ENCODE data around the gene SLC45A1.
"Not testable (repeated sequence)": the region's sequence is repeated elsewhere in the genome, so short reads cannot be mapped to it uniquely, and the experiment has no call there.

Gene SLC45A1

DNA sequence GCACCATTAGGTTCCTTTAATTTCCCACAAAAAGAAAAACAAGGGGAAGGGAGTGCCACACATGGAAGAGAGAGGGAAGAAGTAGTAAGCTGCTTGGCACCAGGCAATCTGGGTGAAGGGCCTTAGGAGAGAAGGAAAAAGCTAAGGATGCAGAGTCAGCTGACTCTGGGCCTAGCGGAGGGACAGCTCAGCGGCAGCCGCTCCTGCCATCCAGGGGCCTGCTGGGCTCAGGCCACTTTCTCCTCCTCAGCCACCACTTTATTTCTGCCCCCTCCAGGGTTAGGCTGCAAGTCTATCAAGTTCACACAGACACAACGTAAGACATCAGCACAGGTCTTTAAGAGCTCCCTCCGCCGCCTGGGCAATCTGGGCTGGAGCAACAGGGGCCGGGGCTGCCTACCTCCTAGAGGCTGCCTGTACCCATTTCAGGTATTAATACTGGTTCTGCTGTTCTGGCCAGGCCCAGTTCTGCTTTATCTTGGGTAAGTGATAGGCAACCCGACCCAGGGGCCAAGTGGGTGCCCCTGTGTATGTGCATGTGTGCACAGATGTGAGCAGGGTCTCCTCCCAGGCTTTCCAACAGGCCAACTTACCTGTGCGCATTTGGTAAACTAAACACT, 53.6 kb downstream of the SLC45A1 start:
- no peak for DNase-seq

DNA sequence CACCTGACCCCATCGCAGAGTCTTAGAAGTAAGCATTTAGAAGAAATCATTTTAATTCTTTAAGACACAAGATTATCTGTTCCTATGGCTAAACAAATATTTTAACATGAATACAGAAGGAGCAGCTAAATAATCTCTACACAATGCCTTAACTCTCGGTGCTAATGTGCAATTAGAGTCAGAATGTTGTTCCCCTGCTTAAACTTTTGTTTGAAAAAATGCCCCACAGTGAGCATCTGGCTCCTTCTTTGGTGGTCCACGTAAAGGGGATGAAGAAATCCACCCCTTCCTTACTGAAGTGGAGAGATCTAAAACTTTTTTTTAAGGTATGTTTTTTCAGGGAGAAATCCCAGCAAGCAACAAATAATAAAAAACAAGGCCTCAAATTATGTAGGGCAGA, 55.2 kb downstream of the SLC45A1 start:
- no peak for DNase-seq

DNA sequence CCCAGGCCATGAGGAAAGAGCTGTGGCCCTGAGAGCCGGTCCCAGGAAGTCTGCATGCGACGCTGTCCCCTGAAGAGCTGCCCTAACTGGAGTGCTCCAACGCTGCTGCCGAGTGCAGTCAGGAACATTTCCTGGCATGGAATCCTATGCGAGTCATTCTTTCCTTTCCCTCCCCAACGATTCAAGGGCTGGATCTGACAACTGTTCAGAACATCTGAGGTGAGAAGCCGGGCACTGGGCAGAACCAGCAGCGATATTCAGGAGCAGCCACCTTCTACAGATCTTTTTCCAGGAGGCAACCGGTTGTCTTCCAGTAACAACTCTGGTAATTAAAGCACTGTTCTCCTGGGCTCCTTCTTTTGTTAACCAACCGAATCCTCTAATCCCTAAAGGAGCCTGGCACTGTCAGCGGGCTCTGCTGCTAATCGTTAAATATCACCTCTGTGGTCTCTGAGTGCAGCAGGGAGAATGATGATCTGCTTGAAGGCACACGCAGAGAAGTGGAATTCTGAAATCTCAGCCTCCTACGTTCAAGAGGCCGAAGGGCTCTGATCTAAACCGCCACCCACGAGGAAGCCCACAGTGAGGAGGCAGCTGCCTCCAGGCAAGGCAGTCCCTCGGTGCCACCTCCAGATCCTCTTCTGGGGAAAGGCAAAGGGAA, 55.8 kb downstream of the SLC45A1 start:
- no peak for DNase-seq

DNA sequence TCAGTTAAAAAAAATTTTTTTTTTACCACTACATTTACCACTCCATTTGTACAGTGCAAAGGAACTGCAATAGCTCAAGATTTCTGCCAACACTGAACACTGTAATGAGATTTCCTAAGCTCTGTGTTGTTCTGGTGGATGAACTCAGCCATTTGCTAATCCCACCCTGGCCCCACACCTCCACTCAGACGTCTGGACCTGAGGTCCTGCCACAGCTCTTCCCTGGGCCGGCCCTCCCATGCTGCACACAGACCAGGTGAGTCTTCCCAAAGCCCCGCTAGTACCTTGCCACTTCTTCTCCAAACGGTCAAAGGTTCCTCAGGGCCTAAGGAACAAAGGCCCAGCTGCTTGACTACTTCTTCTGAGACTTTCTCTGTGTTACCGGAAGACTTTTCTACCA, 56.4 kb downstream of the SLC45A1 start:
- DNase-seq = no peak

DNA sequence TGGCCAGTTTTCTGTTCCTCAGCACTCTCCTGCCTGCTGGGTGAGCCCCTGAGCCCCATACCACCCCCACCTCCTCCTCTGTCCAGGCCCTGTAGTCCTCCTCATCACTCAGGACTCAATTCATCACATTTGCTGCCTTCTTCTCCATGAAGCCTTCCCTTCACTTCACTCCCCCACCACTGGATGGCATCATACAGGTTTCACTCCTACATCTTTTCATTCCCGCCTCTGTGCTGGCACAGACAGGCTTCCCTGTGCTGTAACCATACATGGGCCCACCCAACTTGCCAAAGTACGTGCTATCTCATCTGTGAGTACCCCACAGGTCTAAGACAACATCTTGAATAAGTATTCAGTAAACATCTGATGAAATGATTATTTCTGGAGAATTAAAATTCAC, 56.9 kb downstream of the SLC45A1 start:
- DNase-seq = no peak

DNA sequence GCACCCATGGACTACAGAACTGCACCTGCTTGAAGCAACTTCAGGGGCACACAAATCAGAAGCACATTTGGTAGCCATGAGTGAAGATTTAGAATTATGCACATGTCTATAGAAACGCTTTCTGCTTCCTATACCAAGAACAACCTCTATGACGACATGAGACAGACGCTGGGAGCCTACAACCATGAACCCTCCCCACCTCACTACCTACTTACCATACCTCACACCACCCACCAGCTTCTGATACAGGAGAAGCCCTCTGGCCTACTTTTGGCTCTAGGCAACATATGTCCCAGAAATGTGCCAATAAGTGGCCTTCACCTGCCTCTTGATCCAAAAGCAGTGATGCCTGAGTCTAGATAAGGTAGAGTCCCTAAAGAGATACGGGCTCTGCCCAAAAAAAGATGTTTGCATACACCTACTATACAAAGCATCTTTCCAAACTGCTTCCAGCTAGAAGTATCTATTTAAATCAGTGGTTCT, 58.5 kb downstream of the SLC45A1 start:
- no peak for DNase-seq

DNA sequence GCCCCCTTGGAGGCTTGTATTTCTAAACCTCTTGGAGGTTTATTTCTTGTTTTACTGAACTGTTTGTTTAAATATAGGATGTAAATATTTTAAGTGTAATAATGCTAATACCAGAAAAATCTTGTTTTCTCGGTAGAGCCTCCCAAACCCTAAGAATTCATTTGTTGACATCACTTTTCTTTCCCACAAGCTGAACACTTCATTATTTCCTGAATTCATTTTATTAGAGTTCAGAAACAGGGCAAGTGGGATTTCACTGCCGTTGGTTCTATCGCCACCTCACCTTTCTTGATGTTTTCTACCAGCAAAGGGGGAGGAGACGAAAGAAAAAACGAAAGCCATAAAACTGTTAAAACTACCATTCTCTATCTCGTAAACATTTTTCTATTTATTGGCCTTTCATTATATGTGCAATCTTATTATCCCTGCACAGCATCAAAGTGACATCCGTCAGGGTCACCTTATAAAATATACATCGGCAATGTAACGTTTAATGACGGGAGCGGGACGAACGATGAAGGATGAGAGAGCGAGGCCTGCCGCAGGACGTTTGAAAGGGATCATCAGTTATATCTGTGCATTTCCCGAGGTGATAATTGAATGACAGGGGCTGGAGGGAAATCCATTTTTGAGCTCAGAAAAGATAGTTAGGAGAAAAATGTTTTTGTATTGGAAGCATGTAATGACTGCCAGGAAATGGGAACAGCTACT, 59.5 kb downstream of the SLC45A1 start:
- DNase-seq = no peak

DNA sequence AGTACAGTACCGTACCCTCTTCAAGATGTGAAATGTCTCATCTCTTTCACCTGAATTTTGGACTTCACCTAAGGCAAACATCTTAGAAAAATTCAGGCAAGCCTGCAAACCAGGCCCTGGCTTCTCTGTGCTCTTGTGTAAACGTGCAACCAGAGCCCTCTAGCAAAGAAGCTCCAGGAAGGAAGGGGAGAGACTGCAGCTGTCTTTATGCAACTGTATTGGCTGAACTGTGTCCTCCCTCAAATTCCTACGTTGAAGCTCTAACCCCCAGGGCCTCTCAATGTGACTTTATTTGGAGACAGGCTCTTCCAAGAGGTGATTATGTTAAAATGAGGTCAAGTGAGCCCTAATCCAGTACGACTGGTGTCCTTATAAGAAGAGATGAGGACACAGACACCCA, 60.3 kb downstream of the SLC45A1 start:
- DNase-seq = no peak

DNA sequence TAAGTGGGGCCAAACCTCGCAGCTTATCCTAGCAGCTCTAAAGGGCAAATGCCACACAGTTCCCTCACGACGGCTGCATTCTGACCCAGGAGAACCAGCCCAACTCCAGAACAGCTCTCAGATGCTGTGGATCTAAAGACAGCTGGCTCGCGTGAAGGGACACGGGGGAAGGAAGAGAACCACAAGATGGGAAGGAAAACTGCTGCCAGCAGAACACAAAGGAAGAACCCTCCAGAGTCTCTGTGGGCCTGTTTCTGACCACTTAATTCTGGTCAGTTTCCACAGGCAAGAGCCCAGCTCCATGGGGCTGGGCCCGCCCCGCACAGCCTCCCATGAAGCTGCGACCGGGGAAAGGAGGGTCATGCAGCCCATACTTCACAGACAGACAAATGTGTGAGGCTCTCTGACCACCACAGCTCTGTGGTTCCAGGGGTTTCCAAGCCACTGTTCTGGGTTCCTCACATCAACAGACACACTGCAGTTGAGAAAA, 61.1 kb downstream of the SLC45A1 start:
- DNase-seq = no peak

DNA sequence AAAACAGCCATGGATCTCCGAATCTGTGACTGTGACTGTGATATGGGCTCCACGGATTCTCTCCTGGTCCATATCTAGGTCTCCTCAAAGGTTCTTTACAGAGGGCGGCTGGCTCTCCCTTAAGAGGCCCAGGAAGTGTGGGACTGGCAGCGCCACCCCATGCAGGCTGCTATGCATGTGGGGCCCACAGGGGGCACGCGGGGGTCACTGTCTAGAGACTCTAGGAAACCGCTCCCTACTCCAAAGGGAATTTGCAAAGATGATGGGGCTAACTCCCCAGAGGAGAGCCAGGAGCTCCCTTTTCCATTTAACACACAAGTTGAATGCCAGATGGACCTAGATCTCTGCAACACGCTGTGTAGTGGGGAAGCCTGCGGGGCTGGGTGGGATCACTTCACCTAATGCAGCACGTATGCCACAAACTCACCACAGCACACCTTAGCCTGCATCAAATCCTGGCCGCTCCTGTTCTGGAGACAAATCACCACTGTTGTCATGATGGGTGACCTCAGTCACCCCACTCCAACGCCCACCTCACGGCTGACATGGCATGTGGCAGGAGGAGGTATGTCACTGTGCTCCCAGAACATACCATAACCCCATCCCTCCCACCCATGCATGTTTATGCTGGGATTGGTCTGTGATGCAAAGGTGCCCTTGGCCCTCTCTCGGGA, 61.7 kb downstream of the SLC45A1 start:
- no peak for DNase-seq

DNA sequence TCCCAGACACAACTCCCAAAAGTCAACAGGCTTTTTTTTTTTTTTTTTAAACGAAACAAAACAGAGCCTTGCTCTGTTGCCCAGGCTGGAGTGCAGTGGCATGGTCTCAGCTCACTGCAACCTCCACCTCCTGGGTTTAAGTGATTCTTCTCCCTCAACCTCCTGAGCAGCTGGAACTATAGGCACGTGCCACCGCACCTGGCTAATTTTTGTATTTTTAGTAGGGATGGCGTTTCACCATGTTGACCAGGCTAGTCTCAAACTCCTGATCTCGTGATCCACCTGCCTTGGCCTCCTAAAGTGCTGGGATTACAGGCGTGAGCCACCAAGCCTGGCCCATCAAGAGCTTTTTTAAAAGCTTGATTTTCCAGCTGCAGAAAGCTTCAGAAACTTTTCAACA, 62.4 kb downstream of the SLC45A1 start:
- DNase-seq = not testable (repeated sequence)

DNA sequence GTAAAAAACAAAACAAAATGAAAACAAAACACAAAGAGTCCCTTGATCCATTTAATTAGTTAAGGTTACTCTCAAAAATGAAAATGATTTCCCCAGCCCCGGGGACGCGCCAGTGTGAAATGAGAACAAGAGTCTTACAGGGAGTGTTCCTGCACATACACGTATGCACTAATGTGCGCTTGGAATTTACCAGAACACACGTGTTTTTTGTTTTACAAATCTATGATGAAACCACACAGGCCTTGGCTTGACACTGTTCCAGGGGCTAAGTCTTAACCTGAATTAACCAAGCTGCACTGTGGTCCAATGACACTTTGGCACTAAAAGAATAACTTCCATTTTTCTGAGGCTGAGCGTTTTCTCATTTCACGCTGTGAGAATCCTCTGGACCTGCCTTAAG, 63.7 kb downstream of the SLC45A1 start:
- DNase-seq = no peak

DNA sequence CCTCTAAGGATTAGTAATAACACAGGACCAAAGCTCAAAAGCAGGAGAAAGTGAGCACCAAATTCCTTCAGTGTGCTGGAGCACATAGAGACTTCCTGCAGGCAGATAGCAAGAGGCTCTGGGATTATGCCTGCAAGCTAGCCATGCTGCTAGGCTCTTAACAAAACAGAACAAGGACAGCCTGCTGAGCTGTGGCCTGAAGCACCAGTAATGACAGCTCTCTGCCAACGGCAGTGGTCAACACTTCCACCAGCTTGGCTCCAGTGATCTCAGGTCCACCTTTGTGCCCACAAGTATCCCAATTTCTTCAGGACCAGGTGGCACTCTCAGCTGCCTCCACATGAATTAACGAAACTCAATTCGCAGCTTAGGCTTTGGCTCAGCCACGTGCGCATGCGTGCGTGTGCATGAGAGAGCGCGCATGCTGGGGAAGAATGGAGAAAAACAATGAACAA, 64.2 kb downstream of the SLC45A1 start:
- DNase-seq = no peak

DNA sequence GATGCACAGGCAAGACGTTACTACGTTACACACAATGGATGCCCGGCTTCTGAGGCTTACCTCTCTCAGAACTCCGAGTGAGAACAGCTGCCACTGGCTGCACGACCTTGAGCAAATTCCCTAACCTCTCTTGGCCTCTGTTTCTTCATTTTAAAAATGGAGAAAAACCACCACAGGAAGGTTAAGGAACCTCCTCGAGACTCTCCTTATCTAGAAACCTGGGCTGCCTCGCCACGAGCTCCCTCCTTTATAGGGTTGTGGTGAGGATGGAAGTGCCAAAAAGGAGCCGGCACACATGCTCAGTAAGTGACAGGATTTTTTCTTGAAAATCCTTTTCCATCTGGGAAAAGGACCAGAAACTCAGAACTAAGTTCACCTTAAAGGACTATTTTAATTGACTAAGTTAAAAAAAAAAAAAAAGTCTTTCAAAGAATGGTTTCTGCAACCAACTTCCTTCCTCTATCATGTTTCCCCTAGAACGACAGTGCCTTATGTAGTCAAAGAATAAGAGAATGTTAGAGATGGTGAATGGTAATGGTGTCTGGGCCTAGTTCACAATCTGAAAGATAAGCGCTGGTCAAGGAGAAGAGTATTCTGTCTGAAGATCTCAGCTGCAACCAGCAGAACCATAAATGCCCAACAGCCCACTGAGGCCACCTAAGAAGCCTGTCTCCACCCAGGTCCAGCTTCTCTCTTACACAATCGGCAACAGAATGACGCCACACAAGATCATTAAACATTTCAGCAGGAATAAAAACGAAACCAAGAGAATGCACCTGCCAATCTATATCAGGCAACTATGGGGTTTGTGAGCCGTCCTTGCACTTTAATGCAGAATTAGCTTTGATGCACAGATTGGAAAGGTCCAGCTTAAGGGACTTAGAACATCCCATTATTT, 64.9 kb downstream of the SLC45A1 start:
- no peak for DNase-seq

DNA sequence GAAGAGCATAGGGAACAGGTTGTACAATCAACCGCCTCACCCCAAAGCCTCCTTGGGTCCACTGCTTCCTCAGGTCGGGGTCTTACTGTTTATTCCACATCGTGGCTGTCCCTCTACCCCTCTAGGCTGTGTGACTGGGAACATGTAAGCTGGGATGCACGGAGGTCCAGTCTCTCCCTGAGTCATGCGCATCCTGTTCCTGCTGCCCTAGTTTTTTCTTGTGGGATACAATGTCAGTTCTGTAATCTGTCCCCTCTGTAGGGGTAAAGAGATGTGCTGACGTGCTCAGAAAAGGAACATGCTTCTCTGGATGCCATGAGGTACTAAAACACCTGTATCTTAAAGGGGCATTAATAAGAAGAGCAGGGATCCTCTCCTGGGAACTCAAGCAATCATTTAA, 66.2 kb downstream of the SLC45A1 start:
- DNase-seq = no peak

DNA sequence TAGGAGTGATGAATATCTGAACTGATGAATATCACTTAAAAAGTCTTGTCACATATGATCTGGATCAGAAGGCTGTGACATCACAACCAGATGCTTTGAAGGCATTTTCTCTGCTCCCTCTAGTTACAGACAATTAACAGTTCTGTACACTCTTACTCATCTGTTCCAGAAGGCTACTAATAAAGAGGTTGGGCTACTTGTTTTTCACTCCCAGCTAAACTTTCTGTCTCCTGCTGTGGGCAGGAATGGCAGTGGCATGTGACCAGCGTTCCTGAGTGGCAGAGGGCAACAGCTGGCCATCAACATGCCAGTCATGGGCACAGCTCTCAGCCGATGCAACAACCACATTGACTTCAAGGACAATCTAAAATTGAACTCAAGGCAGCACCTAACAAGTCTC, 66.7 kb downstream of the SLC45A1 start:
- DNase-seq = no peak

DNA sequence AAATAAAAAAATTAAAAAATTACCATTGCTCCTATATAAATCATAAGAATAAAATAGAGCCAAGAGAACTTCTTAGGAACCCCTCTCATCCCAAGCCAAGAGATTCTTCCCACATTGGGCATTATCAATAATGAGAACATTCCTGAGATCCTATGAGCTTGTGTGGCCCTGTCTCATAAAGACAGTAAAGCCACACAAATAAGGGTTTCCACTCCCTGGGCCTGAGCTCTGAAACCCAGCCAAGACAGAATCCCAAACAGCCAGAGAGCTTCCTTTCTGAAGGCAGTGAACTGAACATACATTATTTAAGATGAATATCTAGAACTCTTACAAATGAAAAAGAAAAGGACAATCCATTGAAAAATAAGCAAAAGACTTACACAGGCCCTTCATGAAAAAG, 68.3 kb downstream of the SLC45A1 start:
- DNase-seq = no peak

DNA sequence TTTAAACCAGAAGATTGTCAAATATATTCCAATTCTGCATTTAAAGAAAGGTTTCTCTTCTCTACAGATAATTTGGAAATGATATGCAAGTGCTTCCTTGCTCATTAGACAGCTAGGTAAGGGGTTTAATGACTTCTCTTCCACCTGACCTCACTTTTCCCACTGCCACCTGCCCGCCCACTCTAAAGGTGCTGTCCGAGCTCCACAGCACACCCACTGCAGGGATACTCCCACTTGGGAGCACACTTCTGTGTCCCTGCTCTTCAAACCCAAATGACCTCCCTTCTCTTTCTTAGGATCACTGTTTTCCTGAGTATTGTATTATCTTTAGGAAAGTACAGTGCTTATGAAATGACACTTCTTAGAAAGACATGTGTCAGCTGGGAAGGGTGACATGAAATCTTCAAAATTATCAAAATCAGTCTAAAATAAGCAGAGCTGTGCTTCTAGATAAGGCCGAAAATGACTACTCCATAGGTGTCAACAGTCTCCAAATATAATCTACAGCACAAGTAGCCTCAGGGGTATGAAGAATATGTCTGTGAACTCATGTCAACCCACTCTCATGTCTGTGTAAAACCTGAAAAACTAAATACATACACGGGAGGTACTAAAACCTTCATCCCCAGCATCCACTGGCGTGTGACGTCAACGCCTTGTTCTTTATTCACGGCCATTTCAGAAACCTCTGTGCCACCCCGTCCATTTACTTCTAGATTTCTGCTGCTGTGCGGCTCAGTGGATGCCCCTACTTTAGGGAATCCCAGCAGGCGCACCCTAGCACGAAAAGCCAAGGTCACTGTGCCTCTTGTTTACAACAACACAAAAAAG, 71.0 kb downstream of the SLC45A1 start:
- DNase-seq = no peak

DNA sequence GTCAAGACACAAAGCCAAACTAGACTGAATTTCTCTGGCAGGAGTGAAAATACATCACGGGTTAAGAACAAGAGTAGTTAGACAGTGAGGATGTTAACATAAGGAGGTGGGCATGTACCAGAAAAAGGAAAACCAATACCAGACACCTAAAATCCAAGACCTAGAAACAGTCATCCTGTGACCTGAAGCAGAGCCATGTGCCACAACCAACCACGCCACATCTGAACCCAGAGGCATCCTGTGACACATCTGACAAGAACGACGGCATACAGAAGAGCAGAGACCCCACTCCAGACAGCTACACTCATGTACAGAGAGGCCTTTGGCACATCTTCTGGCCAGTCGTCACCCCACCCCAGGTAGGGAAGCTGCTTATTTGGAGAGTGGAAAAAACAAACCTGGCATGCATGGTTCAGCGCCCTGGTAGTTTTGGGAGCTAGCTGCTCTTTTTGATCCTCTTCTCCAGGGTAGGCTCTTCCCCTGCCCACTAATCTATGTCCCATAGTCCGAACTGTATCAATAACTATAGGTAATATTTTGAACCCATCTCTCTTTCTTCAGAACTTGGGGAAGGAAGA, 72.1 kb downstream of the SLC45A1 start:
- DNase-seq = no peak

DNA sequence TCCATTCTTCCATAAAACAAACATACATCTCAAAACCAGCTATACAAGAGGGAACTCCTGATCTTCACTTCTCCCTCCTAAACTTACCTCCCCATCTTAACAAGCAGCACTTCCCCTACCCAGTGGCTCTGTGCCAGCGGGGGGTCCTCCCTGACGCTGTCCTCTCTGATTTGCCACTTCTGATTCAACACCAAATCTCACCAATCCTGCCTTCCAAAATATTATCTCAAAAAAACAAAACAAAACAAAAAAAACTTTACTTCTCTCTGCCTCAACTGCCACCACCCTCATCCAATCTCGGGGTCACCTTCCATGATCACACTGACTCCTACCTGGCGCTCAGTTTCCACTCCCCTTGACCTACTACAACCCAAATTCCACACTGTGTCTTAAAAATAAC, 72.8 kb downstream of the SLC45A1 start:
- no peak for DNase-seq

DNA sequence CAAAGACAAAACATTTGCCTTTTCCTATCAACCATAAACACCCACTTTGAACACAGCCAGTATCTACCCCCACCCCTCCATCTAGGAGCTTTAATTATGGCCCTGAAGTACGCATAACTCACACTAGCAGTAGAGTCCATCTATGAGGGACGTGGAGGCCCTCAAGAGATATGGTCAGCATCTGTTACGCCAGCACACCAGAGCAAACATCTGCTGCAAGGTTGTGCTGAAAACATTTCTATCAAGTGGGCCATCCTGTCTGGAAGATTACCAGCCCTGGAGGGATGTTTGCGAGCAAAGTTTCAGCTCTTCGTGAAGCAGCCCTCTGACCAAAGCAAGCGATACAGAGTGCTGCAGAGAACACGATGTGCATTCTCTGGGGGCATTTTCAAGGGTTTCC, 74.6 kb downstream of the SLC45A1 start:
- DNase-seq = no peak
